DOHH2 (cell line): ENCODE results near the gene ADGRB2.
A peak's percentile ranks its signal among the peaks of the same experiment; 100 is the strongest.

ENCODE experiments used
- H3F3A ChIP-seq: fragments of 200-600 bp; sonication (generic), shearing (Covaris generic); 2 replicates; pipeline ENCODE4 v1.6.0; 2016; ENCODE audit warnings: antibody characterized with exemption, mild to moderate bottlenecking; ENCODE audit not compliant: control insufficient read depth, insufficient read depth
- H3K27ac ChIP-seq: fragments of 200-600 bp; sonication (generic); 2 replicates; pipeline ENCODE4 v1.5.1; 2014; ENCODE audit warnings: low read depth, mild to moderate bottlenecking, low read length, moderate library complexity
- H3K27me3 ChIP-seq: fragments of 200-600 bp; sonication (generic); 2 replicates; pipeline ENCODE4 v1.6.1; 2014; ENCODE audit warnings: mild to moderate bottlenecking, low read length, mixed read lengths; ENCODE audit not compliant: control insufficient read depth
- H3K36me3 ChIP-seq: fragments of 200-600 bp; sonication (generic); 2 replicates; pipeline ENCODE4 v1.6.1; 2014; ENCODE audit warnings: mild to moderate bottlenecking, low read length, moderate library complexity, mixed read lengths; ENCODE audit not compliant: control insufficient read depth
- H3K4me1 ChIP-seq: fragments of 200-600 bp; sonication (generic); 2 replicates; pipeline ENCODE4 v1.6.1; 2014; ENCODE audit warnings: mild to moderate bottlenecking, low read length, mixed read lengths; ENCODE audit not compliant: control insufficient read depth
- H3K4me2 ChIP-seq: fragments of 200-600 bp; sonication (generic); 2 replicates; pipeline ENCODE4 v1.6.0; 2014; ENCODE audit warnings: mild to moderate bottlenecking, low read length, moderate library complexity
- H3K4me3 ChIP-seq: fragments of 200-600 bp; sonication (generic); 2 replicates; pipeline ENCODE4 v1.5.1; 2014; ENCODE audit warnings: mild to moderate bottlenecking, low read length, mixed read lengths
- H3K79me2 ChIP-seq: fragments of 200-600 bp; sonication (generic); 2 replicates; pipeline ENCODE4 v1.6.1; 2014; ENCODE audit warnings: mild to moderate bottlenecking, low read length, mixed read lengths; ENCODE audit not compliant: control insufficient read depth
- H3K9me2 ChIP-seq: fragments of 200-600 bp; sonication (generic); replicated peaks from 2 replicates; pipeline ENCODE4 v1.6.1; 2014; ENCODE audit warnings: mild to moderate bottlenecking, low read length, mixed read lengths; ENCODE audit not compliant: control insufficient read depth
- H3K9me3 ChIP-seq: fragments of 200-600 bp; sonication (generic); 2 replicates; pipeline ENCODE4 v1.6.1; 2014; ENCODE audit warnings: antibody characterized with exemption, low read length, mixed read lengths; ENCODE audit not compliant: control insufficient read depth, insufficient read depth
- H4K20me1 ChIP-seq: fragments of 200-600 bp; sonication (generic); 2 replicates; pipeline ENCODE4 v1.6.0; 2014; ENCODE audit warnings: low read depth, mild to moderate bottlenecking, antibody characterized with exemption, low read length, moderate library complexity; ENCODE audit not compliant: control insufficient read depth, insufficient read depth
- EZH2phosphoT487 ChIP-seq: fragments of 200-600 bp; sonication (generic); IDR thresholded peaks from 2 replicates; pipeline ENCODE4 v1.6.1; 2017; ENCODE audit warnings: borderline replicate concordance, mild to moderate bottlenecking, antibody characterized with exemption, low read length, moderate library complexity, mixed read lengths
- TF ChIP-seq, protein P1 (sequence below): fragments of 200-600 bp; sonication (generic); IDR thresholded peaks from one replicate; pipeline ENCODE4 v1.5.1; 2014; ENCODE audit warnings: antibody characterized with exemption, mild to moderate bottlenecking, low read depth, low read length; ENCODE audit not compliant: poor library complexity, severe bottlenecking

Gene ADGRB2

GRCh38 chr1:31763671-31764311, 349 bp downstream of the ADGRB2 start:
- peak overlapping the region; percentile 74 for H3K4me3 ChIP-seq
- peaks cover 43% of the 10 kb centered on the region for H3K4me1 ChIP-seq
- no peaks in the 10 kb centered on the region for H3K36me3 ChIP-seq
- H3K79me2 ChIP-seq: no peaks in the 10 kb centered on the region
- peaks cover 7% of the 10 kb centered on the region; the same call in 1 of the 2 replicates for H4K20me1 ChIP-seq
- no peaks in the 10 kb centered on the region for H3K9me3 ChIP-seq
- peaks cover 68% of the 10 kb centered on the region for H3K27me3 ChIP-seq
- H3K4me2 ChIP-seq: peak overlapping the region; percentile 87
- no peak overlapping the region for H3K27ac ChIP-seq
- TF ChIP-seq, protein P1, sequence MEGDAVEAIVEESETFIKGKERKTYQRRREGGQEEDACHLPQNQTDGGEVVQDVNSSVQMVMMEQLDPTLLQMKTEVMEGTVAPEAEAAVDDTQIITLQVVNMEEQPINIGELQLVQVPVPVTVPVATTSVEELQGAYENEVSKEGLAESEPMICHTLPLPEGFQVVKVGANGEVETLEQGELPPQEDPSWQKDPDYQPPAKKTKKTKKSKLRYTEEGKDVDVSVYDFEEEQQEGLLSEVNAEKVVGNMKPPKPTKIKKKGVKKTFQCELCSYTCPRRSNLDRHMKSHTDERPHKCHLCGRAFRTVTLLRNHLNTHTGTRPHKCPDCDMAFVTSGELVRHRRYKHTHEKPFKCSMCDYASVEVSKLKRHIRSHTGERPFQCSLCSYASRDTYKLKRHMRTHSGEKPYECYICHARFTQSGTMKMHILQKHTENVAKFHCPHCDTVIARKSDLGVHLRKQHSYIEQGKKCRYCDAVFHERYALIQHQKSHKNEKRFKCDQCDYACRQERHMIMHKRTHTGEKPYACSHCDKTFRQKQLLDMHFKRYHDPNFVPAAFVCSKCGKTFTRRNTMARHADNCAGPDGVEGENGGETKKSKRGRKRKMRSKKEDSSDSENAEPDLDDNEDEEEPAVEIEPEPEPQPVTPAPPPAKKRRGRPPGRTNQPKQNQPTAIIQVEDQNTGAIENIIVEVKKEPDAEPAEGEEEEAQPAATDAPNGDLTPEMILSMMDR: no peak
- TF ChIP-seq EZH2phosphoT487: peak; percentile 88
- peaks cover 5% of the 10 kb centered on the region; the same call in 1 of the 2 replicates for H3F3A ChIP-seq
- H3K9me2 ChIP-seq: no peaks in the 10 kb centered on the region

GRCh38 chr1:31762726-31763670, 1.1 kb downstream of the ADGRB2 start:
- H3K4me3 ChIP-seq: peak overlapping the region; percentile 74
- H3K4me2 ChIP-seq: peak overlapping the region; percentile 87
- H3K4me1 ChIP-seq: peaks cover 41% of the 10 kb centered on the region
- H3K27ac ChIP-seq: no peak overlapping the region
- peaks cover 4% of the 10 kb centered on the region; the same call in 1 of the 2 replicates for H4K20me1 ChIP-seq
- H3F3A ChIP-seq: peaks cover 5% of the 10 kb centered on the region; the same call in 1 of the 2 replicates
- no peak for TF ChIP-seq EZH2phosphoT487
- TF ChIP-seq, protein P1: peak; percentile 76
- H3K36me3 ChIP-seq: no peaks in the 10 kb centered on the region
- peaks cover 67% of the 10 kb centered on the region for H3K27me3 ChIP-seq
- H3K9me3 ChIP-seq: no peaks in the 10 kb centered on the region
- H3K79me2 ChIP-seq: no peaks in the 10 kb centered on the region
- H3K9me2 ChIP-seq: no peaks in the 10 kb centered on the region

DNA sequence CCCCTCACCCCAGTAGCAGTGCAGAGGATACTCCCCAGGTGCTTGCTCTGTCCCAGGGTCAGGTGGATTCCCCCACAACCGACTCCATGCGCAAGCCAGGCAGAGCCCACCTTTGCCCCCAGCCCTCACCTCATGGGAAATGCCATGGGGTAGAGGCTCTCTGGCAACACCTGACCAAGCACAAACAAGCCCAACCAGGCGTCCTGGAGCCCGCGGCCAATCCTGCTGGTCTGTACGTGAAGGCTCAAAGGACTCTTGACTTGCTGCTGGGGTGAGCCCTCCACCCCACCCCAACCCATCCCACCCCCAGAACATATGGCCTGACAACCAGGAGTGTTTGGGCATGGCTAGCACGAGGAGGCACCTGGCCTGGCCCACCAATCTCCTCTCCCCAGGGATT, 1.8 kb downstream of the ADGRB2 start:
- Histone ChIP-seq H3K36me3 (no peaks in the 10 kb centered on the region), H3K9me3 (no peaks in the 10 kb centered on the region), H3K4me2 (peak overlapping the region; percentile 87), H3K4me3 (no peak overlapping the region), H3F3A (peaks cover 5% of the 10 kb centered on the region; the same call in 1 of the 2 replicates), H3K4me1 (peaks cover 41% of the 10 kb centered on the region), H3K79me2 (no peaks in the 10 kb centered on the region), H3K27ac (no peak overlapping the region), H4K20me1 (peaks cover 4% of the 10 kb centered on the region; the same call in 1 of the 2 replicates), H3K27me3 (peaks cover 66% of the 10 kb centered on the region), H3K9me2 (no peaks in the 10 kb centered on the region)
- TF ChIP-seq EZH2phosphoT487: 0 out of 2 replicates have a peak, but pooled peaks have one; percentile 15
- TF ChIP-seq, protein P1: no peak
